KOPT-K1 (cell line): ENCODE data around the gene CSH2.

ENCODE experiments used
- H3K27ac ChIP-seq: fragments of 200-600 bp; sonication (generic); 2 replicates; pipeline ENCODE4 v1.5.1; 2016; ENCODE audit warnings: antibody characterized with exemption, mild to moderate bottlenecking, low read depth, low read length; ENCODE audit not compliant: poor library complexity, severe bottlenecking
- H3K36me3 ChIP-seq: fragments of 200-600 bp; sonication (generic); 2 replicates; pipeline ENCODE4 v1.5.1; 2017; ENCODE audit warnings: antibody characterized with exemption, mild to moderate bottlenecking, low read length, moderate library complexity; ENCODE audit not compliant: insufficient read depth
- H3K9me3 ChIP-seq: fragments of 200-600 bp; sonication (generic); 2 replicates; pipeline ENCODE4 v1.5.1; 2017; ENCODE audit warnings: antibody characterized with exemption, low read length, mild to moderate bottlenecking; ENCODE audit not compliant: insufficient read depth, poor library complexity, severe bottlenecking

Gene CSH2

GRCh38 chr17:63824362-63824761 is 49.1 kb downstream of the CSH2 start:
- H3K27ac ChIP-seq, result no peak overlapping the region
- H3K36me3 ChIP-seq, result peaks cover 78% of the 10 kb centered on the region
- no peaks in the 10 kb centered on the region for H3K9me3 ChIP-seq

- peak overlapping the region; percentile 2 for H3K27ac ChIP-seq
- H3K9me3 ChIP-seq, result no peaks in the 10 kb centered on the region
- peaks cover 78% of the 10 kb centered on the region for H3K36me3 ChIP-seq
Measured at GRCh38 chr17:63823659-63824331, 49.7 kb downstream of the CSH2 start.

GRCh38 chr17:63822537-63822936 is 50.9 kb downstream of the CSH2 start:
- Histone ChIP-seq H3K36me3 (peaks cover 86% of the 10 kb centered on the region), H3K9me3 (no peaks in the 10 kb centered on the region), H3K27ac (peak overlapping the region; percentile 77)
